Measurements from ENCODE around the gene HPSE2.

Gene HPSE2

GRCh38 chr10:98576096-98576495 is 659.6 kb downstream of the HPSE2 start:
- no peak overlapping the region for H3K4me3 ChIP-seq (ENCODE audit: low read depth, low read length)
- TF ChIP-seq CTCF (conservative IDR thresholded peaks at IDR 0.05; ENCODE audit: low read depth, low read length): no peak
- DNase-seq (ENCODE audit: low read depth): no peak

- no peak for TF ChIP-seq CTCF (conservative IDR thresholded peaks at IDR 0.05; ENCODE audit: low read depth, low read length)
- no peak for DNase-seq (ENCODE audit: low read depth)
- H3K4me3 ChIP-seq (ENCODE audit: low read depth, low read length): no peak overlapping the region
These were observed 663.1 kb downstream of the HPSE2 start for GRCh38 chr10:98572594-98572993.

- DNase-seq (ENCODE audit: low read depth): no peak
- H3K4me3 ChIP-seq (ENCODE audit: low read depth, low read length): no peak overlapping the region
- TF ChIP-seq CTCF (conservative IDR thresholded peaks at IDR 0.05; ENCODE audit: low read depth, low read length): no peak
These were observed 664.8 kb downstream of the HPSE2 start for GRCh38 chr10:98570834-98571233.

GRCh38 chr10:98569853-98570252 is 665.8 kb downstream of the HPSE2 start:
- no peak for DNase-seq (ENCODE audit: low read depth)
- TF ChIP-seq CTCF (conservative IDR thresholded peaks at IDR 0.05; ENCODE audit: low read depth, low read length): no peak
- H3K4me3 ChIP-seq (ENCODE audit: low read depth, low read length): no peak overlapping the region

- no peak for TF ChIP-seq CTCF (conservative IDR thresholded peaks at IDR 0.05; ENCODE audit: low read depth, low read length)
- no peak for DNase-seq (ENCODE audit: low read depth)
- H3K4me3 ChIP-seq (ENCODE audit: low read depth, low read length): no peak overlapping the region
These were observed 667.1 kb downstream of the HPSE2 start for GRCh38 chr10:98568551-98568950.

- no peak for TF ChIP-seq CTCF (conservative IDR thresholded peaks at IDR 0.05; ENCODE audit: low read depth, low read length)
- H3K4me3 ChIP-seq (ENCODE audit: low read depth, low read length): no peak overlapping the region
- DNase-seq (ENCODE audit: low read depth): no peak
These were observed 668.1 kb downstream of the HPSE2 start for GRCh38 chr10:98567391-98568133.

GRCh38 chr10:98563811-98564210 is 671.8 kb downstream of the HPSE2 start:
- H3K4me3 ChIP-seq (ENCODE audit: low read depth, low read length): no peak overlapping the region
- TF ChIP-seq CTCF (conservative IDR thresholded peaks at IDR 0.05; ENCODE audit: low read depth, low read length): no peak
- no peak for DNase-seq (ENCODE audit: low read depth)
